Nucleus accumbens (tissue), 56 donors: ENCODE measurements around the gene BCL2.

Source experiments
- DNase-seq, 56 donors: peaks; one replicate each; lab custom pipeline; 2025; lab: John Stamatoyannopoulos, UW

BCL2 gene

GRCh38 chr18:63131106-63131958 lies 188.2 kb downstream of the BCL2 start:
- peak in 26 of 56 donors; percentile 5 to 67 (median 25) for DNase-seq

- DNase-seq: no peak
These were observed 189.4 kb downstream of the BCL2 start for GRCh38 chr18:63130176-63130575.

GRCh38 chr18:63128237-63128974 lies 191.2 kb downstream of the BCL2 start:
- DNase-seq: no peak

GRCh38 chr18:63126134-63127069 lies 193.2 kb downstream of the BCL2 start:
- no peak for DNase-seq

GRCh38 chr18:63120620-63121019 lies 198.9 kb downstream of the BCL2 start:
- DNase-seq: no peak

- DNase-seq: peak in 37 of 56 donors; percentile 4 to 66 (median 23)
These were observed 199.9 kb downstream of the BCL2 start for GRCh38 chr18:63119647-63120046.

- DNase-seq: no peak
These were observed 205.5 kb downstream of the BCL2 start for GRCh38 chr18:63113899-63114565.

- no peak for DNase-seq
These were observed 206.9 kb downstream of the BCL2 start for GRCh38 chr18:63112706-63113105.

GRCh38 chr18:63111671-63112402 lies 207.7 kb downstream of the BCL2 start:
- no peak for DNase-seq

GRCh38 chr18:63109802-63110201 lies 209.8 kb downstream of the BCL2 start:
- DNase-seq: no peak

GRCh38 chr18:63109022-63109421 lies 210.5 kb downstream of the BCL2 start:
- no peak for DNase-seq

- no peak for DNase-seq
These were observed 211.6 kb downstream of the BCL2 start for GRCh38 chr18:63107931-63108330.

- DNase-seq: no peak
These were observed 212.3 kb downstream of the BCL2 start for GRCh38 chr18:63107171-63107845.

GRCh38 chr18:63106727-63107126 lies 212.8 kb downstream of the BCL2 start:
- DNase-seq: no peak

GRCh38 chr18:63105636-63106316 lies 213.8 kb downstream of the BCL2 start:
- no peak for DNase-seq

GRCh38 chr18:63104868-63105267 lies 214.7 kb downstream of the BCL2 start:
- DNase-seq: no peak

GRCh38 chr18:63102941-63103744 lies 216.4 kb downstream of the BCL2 start:
- no peak for DNase-seq
